Endothelial cell (in vitro differentiated cells): ENCODE results near the gene NCK2. TPM values are rescaled to one million over a fixed set of nuclear protein-coding genes. Genes with fewer than 3 reads are reported as not detected.

Experiments used
- DNase-seq: peaks from one replicate; pipeline ENCODE4 v3.0.0; 2021; ENCODE audit warnings: low spot score
- H3K27ac Mint-ChIP-seq: one replicate; pipeline ENCODE4 v1.8.0; 2021; ENCODE audit warnings: mixed read lengths, inconsistent platforms; ENCODE audit not compliant: unreplicated experiment
- H3K27me3 Mint-ChIP-seq: one replicate; pipeline ENCODE4 v1.8.0; 2021; ENCODE audit warnings: mild to moderate bottlenecking, moderate library complexity, mixed read lengths, inconsistent platforms; ENCODE audit not compliant: unreplicated experiment
- H3K36me3 Mint-ChIP-seq: one replicate; pipeline ENCODE4 v1.8.0; 2021; ENCODE audit warnings: mild to moderate bottlenecking, low read depth, mixed read lengths, inconsistent platforms; ENCODE audit not compliant: unreplicated experiment
- H3K4me1 Mint-ChIP-seq: one replicate; pipeline ENCODE4 v1.8.0; 2021; ENCODE audit warnings: mild to moderate bottlenecking, mixed read lengths, inconsistent platforms; ENCODE audit not compliant: unreplicated experiment
- H3K4me3 Mint-ChIP-seq: one replicate; pipeline ENCODE4 v1.8.0; 2021; ENCODE audit warnings: mild to moderate bottlenecking, mixed read lengths, inconsistent platforms; ENCODE audit not compliant: unreplicated experiment
- H3K9me3 Mint-ChIP-seq: one replicate; pipeline ENCODE4 v1.8.0; 2021; ENCODE audit warnings: mixed read lengths, inconsistent platforms; ENCODE audit not compliant: unreplicated experiment
- CTCF ChIP-seq: fragments of 200-600 bp; sonication (generic); IDR thresholded peaks from one replicate; pipeline ENCODE4 v1.5.0; 2021; ENCODE audit warnings: antibody characterized with exemption; ENCODE audit not compliant: unreplicated experiment
- total RNA-seq: library from RNA; stranded (reverse); fragmentation: NEBNext Ultra II Directional; extraction: Animal tissue kit (Norgen Biotek cat#: 25700); gene quantifications from one replicate; pipeline ENCODE4 v1.2.1, GENCODE V29; 2021; ENCODE audit not compliant: unreplicated experiment

NCK2 gene
- total RNA-seq, 1 donor from 2014 or later, result 93.7 TPM

GRCh38 chr2:105867587-105867986, 122.9 kb downstream of the NCK2 start:
- no peak overlapping the region for H3K4me3 Mint-ChIP-seq
- peaks cover 23% of the 10 kb centered on the region for H3K4me1 Mint-ChIP-seq
- H3K9me3 Mint-ChIP-seq, result no peaks in the 10 kb centered on the region
- no peak for DNase-seq
- no peak for TF ChIP-seq CTCF
- peaks cover 13% of the 10 kb centered on the region for H3K27me3 Mint-ChIP-seq
- peaks cover 16% of the 10 kb centered on the region for H3K36me3 Mint-ChIP-seq
- H3K27ac Mint-ChIP-seq, result no peak overlapping the region

- peaks cover 16% of the 10 kb centered on the region for H3K36me3 Mint-ChIP-seq
- H3K9me3 Mint-ChIP-seq, result no peaks in the 10 kb centered on the region
- H3K27ac Mint-ChIP-seq, result no peak overlapping the region
- DNase-seq, result no peak
- peaks cover 25% of the 10 kb centered on the region for H3K4me1 Mint-ChIP-seq
- no peak for TF ChIP-seq CTCF
- H3K4me3 Mint-ChIP-seq, result peak overlapping the region; percentile 16
- H3K27me3 Mint-ChIP-seq, result peaks cover 14% of the 10 kb centered on the region
These were observed 123.3 kb downstream of the NCK2 start for GRCh38 chr2:105868060-105868459.

- no peak overlapping the region for H3K4me3 Mint-ChIP-seq
- no peaks in the 10 kb centered on the region for H3K9me3 Mint-ChIP-seq
- TF ChIP-seq CTCF, result no peak
- H3K27ac Mint-ChIP-seq, result no peak overlapping the region
- H3K36me3 Mint-ChIP-seq, result peaks cover 15% of the 10 kb centered on the region
- H3K27me3 Mint-ChIP-seq, result peaks cover 14% of the 10 kb centered on the region
- peaks cover 22% of the 10 kb centered on the region for H3K4me1 Mint-ChIP-seq
- DNase-seq, result no peak
These were observed 124.6 kb downstream of the NCK2 start for GRCh38 chr2:105869341-105869740.

GRCh38 chr2:105870062-105870461, 125.3 kb downstream of the NCK2 start:
- peaks cover 10% of the 10 kb centered on the region for H3K27me3 Mint-ChIP-seq
- peaks cover 13% of the 10 kb centered on the region for H3K36me3 Mint-ChIP-seq
- no peak overlapping the region for H3K27ac Mint-ChIP-seq
- H3K4me1 Mint-ChIP-seq, result peaks cover 22% of the 10 kb centered on the region
- no peak overlapping the region for H3K4me3 Mint-ChIP-seq
- no peaks in the 10 kb centered on the region for H3K9me3 Mint-ChIP-seq
- DNase-seq, result no peak
- TF ChIP-seq CTCF, result no peak

GRCh38 chr2:105870858-105871257, 126.1 kb downstream of the NCK2 start:
- Mint-ChIP-seq H3K9me3 (no peaks in the 10 kb centered on the region), H3K4me3 (peak overlapping the region; percentile 44), H3K4me1 (peaks cover 22% of the 10 kb centered on the region), H3K36me3 (peaks cover 13% of the 10 kb centered on the region), H3K27ac (no peak overlapping the region), H3K27me3 (peaks cover 10% of the 10 kb centered on the region)
- TF ChIP-seq CTCF, result no peak
- DNase-seq, result no peak
